Aorta (tissue), 5 donors: ENCODE data around the gene PPFIA2. TPM values are rescaled to one million over a fixed set of nuclear protein-coding genes. Genes with fewer than 3 reads are reported as not detected.

Source experiments
- ATAC-seq: fragments of 200-7000 bp; cut with Tn5 transposase; one replicate; pipeline ENCODE4 v1.9.1; 2022; ENCODE audit warnings: moderate library complexity; ENCODE audit not compliant: low FRiP score
- DNase-seq, 2 donors: peaks; one replicate each; pipeline ENCODE4 v3.0.0-alpha.2; 2020
- H3K27ac ChIP-seq, 2 donors: one replicate each; pipeline ENCODE4 v1.5.1; 2013; ENCODE audit warnings: low read length in 2 of 2, mild to moderate bottlenecking in 2 of 2, moderate library complexity in 2 of 2, control low read depth in 1 of 2, inconsistent platforms in 1 of 2, low read depth in 1 of 2
- H3K27me3 ChIP-seq, 2 donors: one replicate each; pipeline ENCODE4 v1.6.1; 2013; ENCODE audit warnings: control low read depth in 1 of 2, low read length in 1 of 2, mild to moderate bottlenecking in 1 of 2, moderate library complexity in 1 of 2; ENCODE audit not compliant: insufficient read depth in 2 of 2, control insufficient read depth in 1 of 2
- H3K36me3 ChIP-seq, 2 donors: one replicate each; pipeline ENCODE4 v1.6.1; 2013; ENCODE audit warnings: control low read depth in 1 of 2, low read length in 1 of 2, mild to moderate bottlenecking in 1 of 2; ENCODE audit not compliant: insufficient read depth in 2 of 2, control insufficient read depth in 1 of 2
- H3K4me1 ChIP-seq, 2 donors: one replicate each; pipeline ENCODE4 v1.6.1; 2013; ENCODE audit warnings: low read length in 2 of 2, control low read depth in 1 of 2, mild to moderate bottlenecking in 1 of 2, moderate library complexity in 1 of 2; ENCODE audit not compliant: insufficient read depth in 2 of 2, control insufficient read depth in 1 of 2
- H3K4me3 ChIP-seq, 2 donors: one replicate each; pipeline ENCODE4 v1.5.1; 2013; ENCODE audit warnings: low read length in 2 of 2, control low read depth in 1 of 2, mild to moderate bottlenecking in 1 of 2
- H3K9me3 ChIP-seq: one replicate; pipeline ENCODE4 v1.6.1; 2013; ENCODE audit warnings: mild to moderate bottlenecking, low read length; ENCODE audit not compliant: control insufficient read depth
- WGBS, 2 donors: extraction: QIAGEN DNeasy Blood & Tissue Kit; methylation state at CpG; one replicate each; pipeline ENCODE4 v1.1.7; 2013; 5-methylcytosine and 5-hydroxymethylcytosine counted together
- intact Hi-C, 2 donors: fragments of 100-400 bp; cut with DNase I; formaldehyde crosslinking; loops; one replicate each; pipeline versions ENCODE4 v1.14.2 to v1.15.0; 2022
- polyA plus RNA-seq, 2 donors: library from polyadenylated mRNA; stranded (reverse); fragments of 200-250 nt; gene quantifications; one replicate each; pipeline ENCODE4 v1.2.3, GENCODE V29; 2013
- total RNA-seq, 2 donors: library from RNA; stranded (reverse); fragmentation: NEBNext Ultra II Directional; extraction: Animal tissue kit (Norgen Biotek cat#: 25700); gene quantifications; one replicate each; pipeline ENCODE4 v1.2.1, GENCODE V29; 2021
- donor health status: healthy with polysubstance abuse.
- donor health status: Bipolar disorder and iron deficiency.
- donor health status: DM: no; HTN: no; CAD: no.
- donor health status: DM: no; HTN: no; CAD: no.
- donor health status: DM: yes; HTN: yes; CAD: no.

Gene PPFIA2
- total and polyA plus RNA-seq, 4 donors: 5.4 to 46.6 (median 15.7) TPM

DNA sequence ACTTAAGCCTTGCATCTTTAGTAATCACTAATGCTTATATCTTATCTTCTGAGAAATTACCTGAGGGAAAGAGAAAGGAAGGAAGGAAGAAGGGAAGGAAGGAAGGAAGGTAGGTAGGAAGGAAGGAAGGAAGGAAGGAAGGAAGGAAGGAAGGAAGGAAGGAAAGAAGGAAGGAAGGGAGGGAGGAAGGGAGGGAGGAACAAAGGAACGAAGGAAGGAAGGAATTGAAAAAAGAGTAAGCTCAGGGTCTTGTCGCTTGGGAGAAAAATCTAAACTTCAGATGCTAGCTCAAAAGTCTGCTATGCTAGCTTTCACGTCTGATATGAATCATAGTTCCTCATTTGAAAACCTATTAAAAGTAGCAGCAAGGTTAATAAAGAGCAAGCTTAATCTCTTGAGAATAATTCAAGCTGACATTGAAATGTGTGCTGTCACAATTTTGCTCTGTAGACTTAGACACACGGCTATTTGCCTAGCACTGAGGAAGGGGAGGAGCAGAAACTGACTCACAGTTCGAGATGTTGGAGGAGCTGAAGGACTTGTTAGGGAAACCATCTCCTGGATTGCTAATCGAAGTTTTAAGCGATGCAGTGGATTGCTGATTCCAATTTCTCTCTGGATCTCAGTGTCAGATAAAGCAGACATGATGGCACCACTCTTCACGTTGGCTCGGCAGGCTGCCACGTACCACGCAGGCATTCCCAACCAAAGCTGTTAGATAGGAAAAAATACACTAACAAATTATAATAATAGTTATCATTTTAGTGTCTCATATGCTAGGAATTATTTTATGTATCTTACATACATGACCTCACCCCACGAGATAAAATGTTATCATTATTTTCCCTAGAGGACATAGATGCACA, 464.6 kb downstream of the PPFIA2 start:
- WGBS, 2 donors: 60 to 61% methylated on average over 12 of the region's 12 CpGs
- H3K9me3 ChIP-seq: no peaks in the 10 kb centered on the region
- no peak for DNase-seq
- no peaks in the 10 kb centered on the region for H3K27me3 ChIP-seq
- H3K27ac ChIP-seq: no peak overlapping the region
- no peaks in the 10 kb centered on the region for H3K36me3 ChIP-seq
- intact Hi-C loops: no loop called here
- H3K4me1 ChIP-seq: no peaks in the 10 kb centered on the region
- no peak for ATAC-seq
- no peak overlapping the region for H3K4me3 ChIP-seq

DNA sequence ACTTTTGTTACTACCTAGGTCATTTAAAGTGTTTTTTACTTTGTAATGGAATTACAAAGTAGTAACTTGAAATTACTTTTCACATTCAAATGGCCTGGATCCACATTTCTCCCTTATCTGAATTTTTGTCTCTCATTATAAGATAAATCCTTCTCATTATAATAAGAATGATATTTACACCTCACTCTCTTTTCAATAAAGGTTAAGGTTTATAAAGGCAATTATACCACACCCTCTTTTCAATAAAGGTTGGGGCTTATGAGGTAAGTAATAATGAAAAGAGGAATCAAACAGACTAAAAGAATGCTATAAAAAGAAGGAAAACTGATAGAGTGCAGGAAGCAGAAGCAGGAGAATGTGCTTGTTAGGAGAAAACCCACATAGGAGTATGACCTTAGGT, 470.5 kb downstream of the PPFIA2 start:
- Histone ChIP-seq H3K36me3 (no peaks in the 10 kb centered on the region), H3K4me3 (no peak overlapping the region), H3K27ac (no peak overlapping the region), H3K27me3 (no peaks in the 10 kb centered on the region), H3K9me3 (no peaks in the 10 kb centered on the region), H3K4me1 (no peaks in the 10 kb centered on the region)
- DNase-seq: no peak
- no peak for ATAC-seq
- intact Hi-C loops: no loop called here

DNA sequence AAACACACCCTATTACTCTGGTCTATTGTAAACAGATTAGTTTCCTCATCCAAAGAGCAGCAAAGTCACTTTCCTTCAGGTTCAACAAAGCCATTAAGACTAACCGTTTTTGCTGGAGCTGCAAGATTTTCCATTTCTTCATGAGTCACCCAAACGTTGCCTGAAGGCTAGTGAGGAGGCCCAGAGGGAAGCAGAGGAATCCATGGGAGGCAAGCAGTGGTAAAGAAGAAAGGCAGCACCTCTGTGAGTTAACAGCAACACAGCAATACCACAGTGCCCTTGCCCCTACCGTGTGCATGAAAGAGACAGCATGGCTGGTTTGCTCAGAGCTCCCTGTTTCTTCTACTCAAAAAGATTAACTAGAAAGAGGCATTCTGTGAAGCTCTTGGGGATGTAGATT, 475.0 kb downstream of the PPFIA2 start:
- DNase-seq (no peak), ATAC-seq (no peak)
- no peaks in the 10 kb centered on the region for H3K27me3 ChIP-seq
- WGBS, 2 donors: 49 to 51% methylated on average over 3 of the region's 3 CpGs
- no peak overlapping the region for H3K4me3 ChIP-seq
- intact Hi-C loops: no loop called here
- H3K9me3 ChIP-seq: no peaks in the 10 kb centered on the region
- no peaks in the 10 kb centered on the region for H3K4me1 ChIP-seq
- no peak overlapping the region for H3K27ac ChIP-seq
- H3K36me3 ChIP-seq: no peaks in the 10 kb centered on the region

DNA sequence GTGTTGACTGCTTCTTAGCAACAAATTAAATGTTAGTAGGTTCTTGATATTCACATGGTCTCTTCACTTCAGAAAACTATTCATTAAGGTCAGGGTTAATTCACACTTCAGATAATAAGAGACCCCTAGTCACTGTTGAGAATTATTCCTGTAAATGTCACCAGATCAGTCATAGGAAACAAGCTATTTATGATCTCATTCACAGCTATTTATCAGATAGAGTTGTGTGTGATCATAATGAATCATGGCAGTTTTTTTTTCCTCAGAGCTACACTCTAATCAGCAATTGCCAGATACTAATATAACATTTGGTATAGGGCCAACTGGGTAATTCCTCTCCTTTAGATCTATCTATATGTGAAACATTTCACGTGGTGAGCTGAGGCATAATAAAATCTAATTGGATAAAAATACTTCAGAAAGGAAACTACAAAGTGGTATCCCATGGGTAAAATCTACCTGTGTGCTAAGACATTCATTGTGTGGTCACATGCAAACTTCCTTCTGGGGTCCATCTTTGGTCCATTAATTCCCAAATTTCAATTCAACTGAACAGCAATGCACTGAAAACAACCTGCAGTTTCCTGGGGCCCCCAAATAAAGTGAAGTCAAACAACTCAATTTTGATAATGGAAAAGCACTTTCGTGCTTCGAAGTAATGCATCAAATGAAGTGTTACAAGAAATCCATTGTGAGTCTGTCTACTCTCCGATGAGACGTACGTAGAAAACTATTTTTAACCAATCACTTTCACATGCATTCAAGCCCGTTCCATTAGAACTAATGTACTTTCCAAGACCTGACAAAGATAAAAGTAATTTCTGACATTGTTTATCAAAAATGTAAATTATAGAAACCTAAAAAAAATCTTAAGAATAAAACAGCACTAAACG, 484.3 kb downstream of the PPFIA2 start:
- Histone ChIP-seq H3K4me3 (no peak overlapping the region), H3K27ac (no peak overlapping the region), H3K9me3 (no peaks in the 10 kb centered on the region), H3K36me3 (no peaks in the 10 kb centered on the region), H3K4me1 (no peaks in the 10 kb centered on the region), H3K27me3 (no peaks in the 10 kb centered on the region)
- ATAC-seq (no peak), DNase-seq (no peak)
- intact Hi-C loops: no loop called here
- 79 to 86% methylated on average over 8 of the region's 8 CpGs for WGBS, 2 donors

DNA sequence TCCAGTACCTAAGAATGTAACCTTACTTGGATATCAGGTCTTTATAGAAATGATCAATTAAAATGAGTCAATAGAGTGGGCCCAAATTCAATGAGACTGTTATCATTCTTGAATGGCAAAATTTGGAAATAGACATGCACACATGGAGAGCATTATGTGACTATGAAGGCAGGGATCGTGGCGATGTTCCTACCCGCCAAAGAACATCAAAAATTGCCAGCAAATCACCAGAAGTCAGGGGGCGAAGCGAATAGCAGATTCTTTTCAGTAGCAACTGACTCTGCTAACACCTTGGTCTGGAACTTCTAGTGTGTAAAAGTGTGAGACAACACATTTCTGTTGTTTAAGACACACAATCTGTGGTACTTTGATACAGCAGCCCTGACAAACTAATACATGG, 488.8 kb downstream of the PPFIA2 start:
- H3K9me3 ChIP-seq: no peaks in the 10 kb centered on the region
- H3K27me3 ChIP-seq: no peaks in the 10 kb centered on the region
- H3K4me3 ChIP-seq: no peak overlapping the region
- ATAC-seq (no peak), DNase-seq (no peak)
- intact Hi-C loops: no loop called here
- WGBS, 2 donors: 92 to 94% methylated on average over 5 of the region's 5 CpGs
- no peak overlapping the region for H3K27ac ChIP-seq
- no peaks in the 10 kb centered on the region for H3K36me3 ChIP-seq
- H3K4me1 ChIP-seq: no peaks in the 10 kb centered on the region

DNA sequence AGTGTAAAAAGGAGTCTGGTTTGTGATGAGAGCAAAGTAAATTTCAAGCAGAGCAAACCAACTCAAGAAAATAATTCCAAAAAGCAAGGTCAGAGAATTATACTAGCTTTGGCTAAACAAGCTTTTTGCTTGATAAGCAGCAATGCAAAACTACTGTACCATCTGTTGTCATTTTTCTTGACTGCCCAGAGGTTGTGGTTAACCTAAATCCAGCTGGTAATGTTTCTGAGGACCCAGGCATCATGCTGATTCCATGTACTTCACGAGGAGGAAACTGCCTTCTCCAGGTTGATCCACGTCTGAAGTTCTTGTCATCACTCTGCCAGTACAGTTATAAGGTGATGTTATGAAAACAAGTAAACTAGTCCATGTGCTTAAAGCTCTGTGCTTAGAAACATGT, 496.1 kb downstream of the PPFIA2 start:
- no peaks in the 10 kb centered on the region for H3K27me3 ChIP-seq
- peaks cover 0 to 2% of the 10 kb centered on the region in 2 donors for H3K36me3 ChIP-seq
- DNase-seq: no peak
- ATAC-seq: no peak
- no peak overlapping the region for H3K4me3 ChIP-seq
- H3K9me3 ChIP-seq: no peaks in the 10 kb centered on the region
- H3K27ac ChIP-seq: no peak overlapping the region
- H3K4me1 ChIP-seq: no peaks in the 10 kb centered on the region
- 77 to 79% methylated on average over 2 of the region's 2 CpGs for WGBS, 2 donors
- intact Hi-C loops: no loop called here

DNA sequence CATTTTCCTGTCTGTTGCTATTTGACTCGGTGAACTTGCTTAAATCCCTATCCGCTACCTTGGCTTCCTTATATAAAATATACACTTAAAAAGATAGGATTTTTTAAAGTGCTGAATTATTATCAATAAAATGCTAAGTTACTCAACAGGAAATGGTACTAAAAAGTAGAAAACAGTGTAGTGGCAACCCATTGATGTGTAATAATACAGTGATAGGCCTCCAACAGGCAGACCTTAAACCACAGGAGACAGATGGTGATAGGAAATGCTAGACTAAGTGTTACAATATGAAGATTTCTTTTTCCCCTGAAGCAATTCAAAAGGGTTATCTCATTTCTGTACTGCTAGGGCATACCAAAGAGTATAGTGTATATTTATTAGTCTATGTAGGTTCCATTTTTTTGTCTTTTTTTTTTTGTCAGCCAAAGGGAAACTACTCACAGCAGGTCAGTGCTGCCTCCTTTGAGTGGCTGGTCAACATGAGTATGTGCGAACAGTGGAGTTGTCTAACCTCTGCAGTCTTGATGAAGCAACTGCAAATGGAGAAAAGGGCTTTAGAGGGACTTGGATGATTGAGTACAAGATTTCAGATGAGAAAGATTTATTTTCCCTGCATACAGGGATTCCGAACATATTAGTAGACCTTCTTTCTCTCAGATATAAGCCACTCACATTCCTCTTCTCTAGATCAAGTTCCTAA, 497.5 kb downstream of the PPFIA2 start:
- ATAC-seq (no peak), DNase-seq (no peak)
- Histone ChIP-seq H3K4me3 (no peak overlapping the region), H3K36me3 (peaks cover 0 to 2% of the 10 kb centered on the region in 2 donors), H3K27ac (no peak overlapping the region), H3K27me3 (no peaks in the 10 kb centered on the region), H3K9me3 (no peaks in the 10 kb centered on the region), H3K4me1 (no peaks in the 10 kb centered on the region)
- intact Hi-C loops: no loop called here
- WGBS, 2 donors: 78 to 95% methylated on average over 4 of the region's 4 CpGs

DNA sequence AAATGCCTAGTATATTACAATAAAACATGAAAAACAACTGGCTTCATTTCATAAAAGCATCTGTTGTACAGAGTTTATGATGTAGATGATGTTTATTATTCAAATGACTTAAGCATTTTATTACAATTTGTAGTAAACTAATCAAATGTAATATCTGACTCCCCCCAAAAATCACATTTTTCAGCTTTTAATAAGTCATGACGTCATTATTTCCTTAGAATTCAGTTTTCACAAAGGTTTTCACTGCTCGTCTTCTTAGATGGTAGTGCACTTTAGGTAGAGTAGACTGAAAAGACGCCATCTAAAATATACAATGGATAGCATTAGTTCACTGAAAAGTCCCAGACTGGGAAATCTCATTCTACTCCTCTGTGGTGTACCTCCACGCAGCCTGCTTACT, 499.8 kb downstream of the PPFIA2 start:
- WGBS, 2 donors: 90 to 95% methylated on average over 4 of the region's 4 CpGs
- intact Hi-C loops: loop anchor here in 1 of 2 donors (5.0 kb wide), 1 partner anchor 422 kb away; no protein-coding TSS in a partner anchor
- Histone ChIP-seq H3K9me3 (no peaks in the 10 kb centered on the region), H3K27me3 (no peaks in the 10 kb centered on the region), H3K27ac (no peak overlapping the region), H3K36me3 (no peaks in the 10 kb centered on the region), H3K4me1 (no peaks in the 10 kb centered on the region), H3K4me3 (no peak overlapping the region)
- ATAC-seq (no peak), DNase-seq (no peak)
